Right lobe of liver (tissue), 6 donors: ENCODE data around the gene ATXN3. TPM values are rescaled to one million over a fixed set of nuclear protein-coding genes. Genes with fewer than 3 reads are reported as not detected.

Experiments used
- ATAC-seq, 4 donors: fragments of 200-7000 bp; cut with Tn5 transposase; one replicate each; pipeline ENCODE4 v1.9.1; 2020; ENCODE audit warnings: mild to moderate bottlenecking in 4 of 4, moderate library complexity in 4 of 4
- DNase-seq, 3 donors: peaks; one replicate each; pipeline ENCODE4 v3.0.0-alpha.2; 2020
- H3K27ac ChIP-seq, 3 donors: fragments of 200-600 bp; one replicate each; pipeline ENCODE4 v1.8.0; 2022
- H3K27me3 ChIP-seq, 2 donors: fragments of 200-600 bp; one replicate each; pipeline ENCODE4 v1.8.0; 2022
- H3K36me3 ChIP-seq, 4 donors: fragments of 200-600 bp; sonication (generic) in 1 of 4; one replicate each; pipeline versions ENCODE4 v1.5.1 to v1.8.0; 2017 to 2022; ENCODE audit warnings: control low read depth in 1 of 4
- H3K4me1 ChIP-seq, 4 donors: fragments of 200-600 bp; sonication (generic) in 1 of 4; one replicate each; pipeline versions ENCODE4 v1.5.1 to v1.8.0; 2017 to 2022; ENCODE audit warnings: control low read depth in 1 of 4
- H3K4me3 ChIP-seq, 3 donors: fragments of 200-600 bp; one replicate each; pipeline ENCODE4 v1.8.0; 2022
- H3K9me3 ChIP-seq, 4 donors: fragments of 200-600 bp; sonication (generic) in 1 of 4; one replicate each; pipeline versions ENCODE4 v1.5.1 to v1.8.0; 2017 to 2022; ENCODE audit warnings: control low read depth in 1 of 4
- CTCF ChIP-seq, 4 donors: fragments of 200-600 bp in 3 of 4; fragments of 450-650 bp in 1 of 4; IDR thresholded peaks; one replicate each; pipeline versions ENCODE4 v1.5.1 to v1.8.0; 2016 to 2022; ENCODE audit warnings: antibody characterized with exemption in 4 of 4, mild to moderate bottlenecking in 2 of 4
- POLR2A ChIP-seq: fragments of 450-650 bp; IDR thresholded peaks from one replicate; pipeline ENCODE4 v1.6.1; 2017; ENCODE audit warnings: antibody characterized with exemption, mild to moderate bottlenecking
- WGBS: methylation state at CpG from one replicate; pipeline ENCODE4 v1.1.6; 2018; ENCODE audit warnings: low coverage, low lambda C conversion rate; ENCODE audit not compliant: insufficient coverage; ENCODE audit errors: missing lambda C conversion rate; 5-methylcytosine and 5-hydroxymethylcytosine counted together
- intact Hi-C, 2 donors: fragments of 100-400 bp; cut with DNase I; formaldehyde crosslinking; loops; one replicate each; pipeline versions ENCODE4 v1.11.2 to v1.14.1; 2022
- total RNA-seq, 6 experiments: library from RNA; depleted of rRNA in 2 of 6; stranded (reverse); fragments of >200 nt in 2 of 6; fragmentation: NEBNext Ultra II Directional in 3 of 6; extraction: Animal tissue kit (Norgen Biotek cat#: 25700) in 3 of 6; gene quantifications; one replicate each; pipeline versions ENCODE4 v1.1.0 to v1.2.4, GENCODE V29; 2016 to 2023
- donor health status: DM: no; HTN: yes; CAD: no.
- donor health status: DM: no; HTN: no; CAD: no.
- donor health status: DM: no; HTN: no; CAD: no.
- donor health status: DM: no; HTN: yes; CAD: no.
- donor health status: DM: no; HTN: yes; CAD: no.

The ATXN3 gene
- total RNA-seq, 6 experiments from 2014 or later, result 5.5 to 15.4 (median 9.7) TPM

- Histone ChIP-seq H3K9me3 (no peaks in the 10 kb centered on the region), H3K4me3 (no peak overlapping the region), H3K27ac (no peak overlapping the region), H3K36me3 (peaks cover 0 to 12% (median 4%) of the 10 kb centered on the region in 4 donors), H3K4me1 (peaks cover 0 to 31% (median 15%) of the 10 kb centered on the region in 4 donors), H3K27me3 (no peaks in the 10 kb centered on the region)
- ATAC-seq (no peak), DNase-seq (no peak)
- intact Hi-C loops, result no loop called here
- WGBS, result 82% methylated on average over 1 of the region's 1 CpG
- no peak for TF ChIP-seq POLR2A
Measured at GRCh38 chr14:92035890-92036289, 70.5 kb downstream of the ATXN3 start.

DNA sequence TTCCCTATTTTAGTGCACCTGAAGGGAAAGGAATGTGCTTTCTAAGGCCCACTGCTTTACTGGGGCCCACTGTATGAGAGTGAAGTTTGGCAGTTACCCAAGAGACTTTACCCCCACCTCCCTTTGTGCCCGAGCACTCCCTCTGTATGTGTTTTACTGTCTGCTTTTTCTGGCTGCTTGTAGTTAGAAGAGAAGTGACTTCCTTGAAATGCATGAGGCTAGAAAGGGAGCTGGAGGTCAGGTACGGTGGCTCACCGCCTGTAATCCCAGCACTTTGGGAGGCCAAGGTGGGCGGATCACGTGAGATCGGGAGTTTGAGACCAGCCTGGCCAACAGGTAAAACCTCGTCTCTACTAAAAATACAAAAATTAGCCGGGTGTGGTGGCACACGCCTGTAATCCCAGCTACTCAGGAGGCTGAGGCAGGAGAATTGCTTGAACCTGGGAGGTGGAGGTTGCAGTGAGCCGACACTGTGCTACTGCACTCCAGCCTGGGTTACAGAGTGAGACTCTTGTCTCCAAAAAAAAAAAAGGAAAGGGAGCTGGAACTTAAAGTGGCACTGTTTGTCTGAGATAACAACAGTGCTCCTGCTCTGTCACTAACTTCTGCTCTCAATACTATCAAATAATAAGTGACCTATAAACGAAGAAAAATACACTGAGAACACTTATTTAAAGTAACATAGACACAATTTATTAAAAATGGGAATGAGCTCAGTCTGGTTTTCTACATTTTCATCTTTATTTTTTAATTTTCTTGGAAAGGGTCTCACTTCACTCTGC lies 72.3 kb downstream of the ATXN3 start:
- TF ChIP-seq CTCF (IDR thresholded peaks at IDR 0.05), result no peak
- TF ChIP-seq POLR2A, result no peak
- peaks cover 0 to 19% (median 5%) of the 10 kb centered on the region in 4 donors for H3K36me3 ChIP-seq
- no peaks in the 10 kb centered on the region for H3K9me3 ChIP-seq
- WGBS, result 61% methylated on average over 11 of the region's 11 CpGs
- no peak overlapping the region for H3K27ac ChIP-seq
- ATAC-seq (peak; percentile 32 to 62 (median 62)), DNase-seq (no peak)
- intact Hi-C loops, result no loop called here
- no peaks in the 10 kb centered on the region for H3K27me3 ChIP-seq
- H3K4me1 ChIP-seq, result peaks cover 0 to 28% (median 14%) of the 10 kb centered on the region in 4 donors
- H3K4me3 ChIP-seq, result no peak overlapping the region

DNA sequence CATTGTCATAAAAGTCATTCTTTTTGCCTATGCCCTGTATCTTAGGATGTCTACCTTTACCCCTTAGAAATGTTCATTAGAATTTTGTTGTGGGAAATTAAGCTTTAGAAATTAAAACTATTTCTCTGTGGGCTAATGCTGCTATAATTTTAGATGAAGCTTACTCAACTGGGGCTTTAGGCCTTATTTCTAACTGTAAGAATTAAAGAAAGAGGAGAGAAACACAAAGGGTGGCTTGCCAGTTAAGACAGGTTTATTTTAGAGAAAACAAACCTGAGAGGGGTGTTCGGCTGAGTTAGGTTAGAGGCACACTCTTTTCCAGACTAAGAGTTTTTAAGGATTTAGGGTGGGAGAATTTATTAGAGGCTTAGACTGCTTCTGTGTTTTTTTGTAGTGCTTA lies 72.9 kb downstream of the ATXN3 start:
- Histone ChIP-seq H3K9me3 (no peaks in the 10 kb centered on the region), H3K4me1 (peaks cover 0 to 24% (median 10%) of the 10 kb centered on the region in 4 donors), H3K27me3 (no peaks in the 10 kb centered on the region), H3K36me3 (peaks cover 0 to 19% (median 5%) of the 10 kb centered on the region in 4 donors), H3K4me3 (no peak overlapping the region), H3K27ac (no peak overlapping the region)
- intact Hi-C loops, result no loop called here
- ATAC-seq, result no peak
- no peak for TF ChIP-seq CTCF (IDR thresholded peaks at IDR 0.05)
- no peak for TF ChIP-seq POLR2A
- DNase-seq, result no peak
- WGBS, result 100% methylated on average over 1 of the region's 1 CpG

DNA sequence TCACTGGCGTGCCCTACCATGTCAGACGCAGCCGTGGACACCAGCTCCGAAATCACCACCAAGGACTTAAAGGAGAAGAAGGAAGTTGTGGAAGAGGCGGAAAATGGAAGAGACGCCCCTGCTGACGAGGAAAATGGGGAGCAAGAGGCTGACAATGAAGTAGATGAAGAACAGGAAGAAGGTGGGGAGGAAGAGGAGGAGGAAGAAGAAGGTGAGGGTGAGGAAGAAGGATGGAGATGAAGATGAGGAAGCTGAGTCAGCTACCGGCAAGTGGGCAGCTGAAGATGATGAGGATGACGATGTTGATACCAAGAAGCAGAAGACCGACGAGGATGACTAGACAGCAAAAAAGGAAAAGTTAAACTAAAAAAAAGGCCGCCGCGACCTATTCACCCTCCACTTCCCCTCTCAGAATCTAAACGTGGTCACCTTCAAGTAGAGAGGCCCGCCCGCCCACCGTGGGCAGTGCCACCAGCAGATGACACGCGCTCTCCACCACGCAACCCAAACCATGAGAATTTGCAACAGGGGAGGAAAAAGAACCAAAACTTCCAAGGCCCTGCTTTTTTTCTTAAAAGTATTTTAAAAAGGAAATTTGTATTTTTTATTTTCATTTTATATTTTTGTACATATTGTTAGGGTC lies 79.7 kb downstream of the ATXN3 start:
- H3K27me3 ChIP-seq, result no peaks in the 10 kb centered on the region
- ATAC-seq (no peak), DNase-seq (no peak)
- H3K36me3 ChIP-seq, result peaks cover 0 to 19% (median 4%) of the 10 kb centered on the region in 4 donors
- WGBS, result 94% methylated on average over 9 of the region's 21 CpGs
- H3K27ac ChIP-seq, result no peak overlapping the region
- no peaks in the 10 kb centered on the region for H3K9me3 ChIP-seq
- intact Hi-C loops, result no loop called here
- no peak overlapping the region for H3K4me3 ChIP-seq
- TF ChIP-seq CTCF (IDR thresholded peaks at IDR 0.05) (no peak), POLR2A (no peak)
- H3K4me1 ChIP-seq, result no peaks in the 10 kb centered on the region

- 42% methylated on average over 1 of the region's 1 CpG for WGBS
Measured at GRCh38 chr14:92022036-92022435, 84.3 kb downstream of the ATXN3 start.

More at GRCh38 chr14:92022036-92022435, 84.3 kb downstream of the ATXN3 start:
- no peak overlapping the region for H3K27ac ChIP-seq
- no peaks in the 10 kb centered on the region for H3K9me3 ChIP-seq
- peaks cover 0 to 25% (median 6%) of the 10 kb centered on the region in 4 donors for H3K36me3 ChIP-seq
- TF ChIP-seq POLR2A, result no peak
- TF ChIP-seq CTCF (IDR thresholded peaks at IDR 0.05), result no peak
- ATAC-seq, result no peak
- H3K4me3 ChIP-seq, result no peak overlapping the region
- no peak for DNase-seq
- intact Hi-C loops, result no loop called here
- no peaks in the 10 kb centered on the region for H3K27me3 ChIP-seq
- no peaks in the 10 kb centered on the region for H3K4me1 ChIP-seq
